Mucosa of descending colon (tissue), 3 donors: ENCODE data around the gene POU6F1. TPM values are rescaled to one million over a fixed set of nuclear protein-coding genes. Genes with fewer than 3 reads are reported as not detected.
"Not testable (repeated sequence)": the region's sequence is repeated elsewhere in the genome, so short reads cannot be mapped to it uniquely, and the experiment has no call there.

Experiments
- ATAC-seq: fragments of 200-7000 bp; cut with Tn5 transposase; one replicate; pipeline ENCODE4 v1.9.1; 2020; ENCODE audit warnings: mild to moderate bottlenecking, moderate library complexity
- DNase-seq, 3 donors: peaks; one replicate each; pipeline ENCODE4 v3.0.0-alpha.2; 2020
- H3K36me3 ChIP-seq: fragments of 200-600 bp; one replicate; pipeline ENCODE4 v1.8.0; 2021; ENCODE audit warnings: low read depth, mild to moderate bottlenecking
- H3K4me1 ChIP-seq: fragments of 200-600 bp; one replicate; pipeline ENCODE4 v1.8.0; 2021; ENCODE audit warnings: low read depth, mild to moderate bottlenecking
- H3K4me3 ChIP-seq: fragments of 200-600 bp; one replicate; pipeline ENCODE4 v1.8.0; 2021; ENCODE audit warnings: mild to moderate bottlenecking
- H3K9me3 ChIP-seq: fragments of 200-600 bp; one replicate; pipeline ENCODE4 v1.8.0; 2021; ENCODE audit warnings: mild to moderate bottlenecking
- CTCF ChIP-seq: fragments of 200-600 bp; IDR thresholded peaks from one replicate; pipeline ENCODE4 v1.8.0; 2022; ENCODE audit warnings: antibody characterized with exemption, mild to moderate bottlenecking
- intact Hi-C, 2 donors: fragments of 100-400 bp; cut with DNase I in 1 of 2; cut with micrococcal nuclease in 1 of 2; formaldehyde crosslinking; loops; one replicate each; pipeline versions ENCODE4 v1.11.0 to v1.11.1; 2022; cut with DNase I, micrococcal nuclease
- total RNA-seq, 3 donors: library from RNA; stranded (reverse); fragmentation: NEBNext Ultra II Directional in 2 of 3; extraction: Animal tissue kit (Norgen Biotek cat#: 25700) in 2 of 3; gene quantifications; one replicate each; pipeline versions ENCODE4 v1.2.1 to v1.2.4, GENCODE V29; 2021 to 2023
- donor health status: DM: no; HTN: no; CAD: no; lungs with moderate emphysema.
- donor health status: DM: no; HTN: no; CAD: no.
- donor health status: DM: no; HTN: yes; CAD: no.

The POU6F1 gene
- total RNA-seq, 3 donors from 2014 or later: 3.9 to 21.4 (median 5.1) TPM

- peaks cover 15% of the 10 kb centered on the region for H3K4me1 ChIP-seq
- intact Hi-C loops: no loop called here
- peak; percentile 44 for ATAC-seq
- no peak overlapping the region for H3K4me3 ChIP-seq
- TF ChIP-seq CTCF: no peak
- peaks cover 7% of the 10 kb centered on the region for H3K36me3 ChIP-seq
- no peaks in the 10 kb centered on the region for H3K9me3 ChIP-seq
- peak in 1 of 3 donors; percentile 56 for DNase-seq
Observed at GRCh38 chr12:51238037-51238509, 20.2 kb upstream of the POU6F1 start.

- H3K4me1 ChIP-seq: no peaks in the 10 kb centered on the region
- ATAC-seq: no peak
- H3K36me3 ChIP-seq: no peaks in the 10 kb centered on the region
- H3K4me3 ChIP-seq: no peak overlapping the region
- intact Hi-C loops: no loop called here
- DNase-seq: no peak
- H3K9me3 ChIP-seq: no peaks in the 10 kb centered on the region
- TF ChIP-seq CTCF: no peak
Observed at GRCh38 chr12:51234530-51234929, 16.7 kb upstream of the POU6F1 start.

- DNase-seq (no peak), ATAC-seq (no peak)
- Histone ChIP-seq H3K36me3 (no peaks in the 10 kb centered on the region), H3K9me3 (no peaks in the 10 kb centered on the region), H3K4me3 (no peak overlapping the region), H3K4me1 (no peaks in the 10 kb centered on the region)
- intact Hi-C loops: no loop called here
- TF ChIP-seq CTCF: no peak
Observed at GRCh38 chr12:51232642-51233041, 14.8 kb upstream of the POU6F1 start.

- no peak for TF ChIP-seq CTCF
- ATAC-seq (no peak), DNase-seq (no peak)
- no peaks in the 10 kb centered on the region for H3K9me3 ChIP-seq
- intact Hi-C loops: no loop called here
- H3K4me1 ChIP-seq: no peaks in the 10 kb centered on the region
- H3K4me3 ChIP-seq: no peak overlapping the region
- H3K36me3 ChIP-seq: no peaks in the 10 kb centered on the region
Observed at GRCh38 chr12:51229116-51229809, 11.4 kb upstream of the POU6F1 start.

- H3K4me1 ChIP-seq: no peaks in the 10 kb centered on the region
- TF ChIP-seq CTCF: no peak
- DNase-seq (no peak), ATAC-seq (no peak)
- H3K4me3 ChIP-seq: no peak overlapping the region
- intact Hi-C loops: no loop called here
- H3K36me3 ChIP-seq: no peaks in the 10 kb centered on the region
- no peaks in the 10 kb centered on the region for H3K9me3 ChIP-seq
Observed at GRCh38 chr12:51227962-51228361, 10.1 kb upstream of the POU6F1 start.

GRCh38 chr12:51227112-51227511 lies 9.2 kb upstream of the POU6F1 start:
- DNase-seq, H3K9me3 ChIP-seq: not testable (repeated sequence)

More at GRCh38 chr12:51227112-51227511, 9.2 kb upstream of the POU6F1 start:
- intact Hi-C loops, H3K36me3 ChIP-seq, H3K4me3 ChIP-seq, H3K4me1 ChIP-seq, ATAC-seq: not testable (repeated sequence)
